T-helper 22 cell (primary cell): ENCODE data around the gene MED22.

Experiments used
- DNase-seq: peaks from one replicate; pipeline ENCODE4 v3.0.0-alpha.2; 2020; ENCODE audit warnings: low read depth

The MED22 gene

DNA sequence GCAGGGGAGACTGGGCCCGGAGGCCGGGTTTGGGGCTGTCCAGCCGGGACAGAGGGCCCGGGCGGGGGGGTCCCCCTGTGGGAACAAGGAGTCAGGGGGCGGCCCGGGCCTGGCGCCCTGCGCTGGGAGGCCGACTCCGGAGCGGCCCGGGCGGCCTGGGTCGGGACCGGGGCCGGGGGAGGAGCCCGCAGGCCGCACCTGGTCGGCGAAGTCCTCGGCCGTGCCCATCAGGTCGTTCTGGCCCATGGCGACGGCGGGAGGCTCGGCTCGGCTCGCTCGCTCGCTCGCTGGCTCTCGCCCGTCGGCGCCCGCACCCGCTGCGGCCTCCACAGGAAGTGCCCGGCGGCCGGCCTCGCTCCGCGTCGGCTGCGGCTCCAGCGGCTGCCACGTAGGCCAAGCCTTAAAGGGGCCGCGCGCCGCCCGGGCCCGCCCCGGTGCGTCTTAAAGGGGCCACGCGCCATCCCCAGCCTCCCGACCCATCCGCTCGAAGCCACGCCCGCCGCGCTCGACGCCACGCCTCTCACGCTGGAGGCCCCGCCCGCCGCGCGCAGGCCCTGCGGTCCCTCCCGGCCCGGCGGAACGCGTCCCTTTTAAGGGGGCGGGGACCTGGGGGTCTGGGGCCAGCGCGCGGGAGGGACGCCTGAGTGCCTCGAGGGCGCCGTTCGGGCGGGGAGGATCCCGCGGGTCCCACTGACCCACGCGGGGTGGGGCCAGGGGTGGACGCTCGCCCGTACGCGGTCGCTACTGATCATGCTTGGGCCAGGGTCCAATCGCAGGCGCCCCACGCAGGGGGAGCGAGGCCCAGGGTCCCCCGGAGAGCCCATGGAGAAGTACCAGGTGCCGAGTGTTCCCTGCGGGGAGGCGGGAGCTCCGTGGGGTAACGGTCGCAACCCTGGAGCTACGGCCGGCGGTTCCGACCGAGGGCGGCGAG is 28.1 kb upstream of the MED22 start, which contains the start of the genes STKLD1 and SURF4:
Gene STKLD1 (plus strand): TSS at position 643 of the 931 bp plus-strand sequence. CDS start 108 bp downstream, at position 751.
Gene SURF4 (minus strand): TSS at position 337 of the 931 bp plus-strand sequence. CDS start 91 bp downstream, at position 246.
- peak; percentile 85 for DNase-seq

DNA sequence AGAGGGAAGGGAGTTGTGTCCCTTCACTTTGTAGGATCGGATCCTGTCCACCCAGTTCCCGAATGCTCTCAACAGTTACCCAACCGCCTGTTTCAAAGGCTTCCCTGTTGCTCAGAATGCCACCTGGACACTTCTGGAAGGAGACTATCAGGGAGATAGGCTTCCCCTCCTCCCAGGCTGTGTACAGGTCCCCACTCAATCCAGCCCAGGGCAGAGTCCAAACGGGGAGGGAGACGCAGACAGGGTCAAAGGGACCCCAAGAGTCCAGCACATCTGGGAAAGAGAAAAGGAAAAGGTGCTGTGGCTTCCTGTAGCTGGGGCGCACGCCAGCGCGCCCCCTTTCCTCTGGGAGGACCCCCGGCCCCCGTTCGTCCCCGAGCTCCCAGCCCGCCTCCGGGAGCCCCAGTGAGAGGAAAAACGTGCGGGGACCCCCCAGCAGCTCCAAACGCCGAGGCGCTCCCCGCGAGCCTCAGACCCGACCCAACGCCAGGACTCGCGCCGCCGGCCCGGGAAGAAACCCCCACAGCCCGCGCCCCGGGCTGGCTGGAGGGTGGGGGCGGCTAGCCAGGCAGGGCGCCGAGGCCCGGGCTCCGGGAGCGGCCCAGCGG is 27.3 kb upstream of the MED22 start:
- no peak for DNase-seq

- no peak for DNase-seq
Measured at GRCh38 chr9:133374612-133375115, 26.7 kb upstream of the MED22 start.

DNA sequence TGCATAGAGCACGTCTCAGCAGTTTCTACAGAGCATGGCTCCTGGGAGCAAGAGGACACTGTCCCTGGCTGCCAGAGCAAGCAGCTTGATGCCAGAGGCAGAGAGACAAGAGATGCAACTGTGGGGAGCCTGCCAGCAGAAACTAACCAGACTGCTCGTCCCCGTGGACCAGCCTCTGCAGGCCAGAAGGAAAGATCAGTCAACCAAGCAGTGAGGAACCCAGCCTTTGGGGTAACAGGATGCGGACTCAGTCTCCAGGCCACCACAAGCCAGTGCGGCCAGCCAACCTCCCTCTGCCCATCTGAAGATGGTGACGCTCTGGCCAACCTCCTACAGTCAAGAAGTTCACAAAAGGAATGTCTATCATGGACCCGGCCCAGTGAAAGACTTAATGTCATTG is 24.2 kb upstream of the MED22 start:
- DNase-seq, result no peak

GRCh38 chr9:133371261-133371711 is 23.4 kb upstream of the MED22 start:
- DNase-seq, result peak; percentile 69

- DNase-seq, result peak; percentile 61
Measured at GRCh38 chr9:133370685-133371084, 22.8 kb upstream of the MED22 start.

DNA sequence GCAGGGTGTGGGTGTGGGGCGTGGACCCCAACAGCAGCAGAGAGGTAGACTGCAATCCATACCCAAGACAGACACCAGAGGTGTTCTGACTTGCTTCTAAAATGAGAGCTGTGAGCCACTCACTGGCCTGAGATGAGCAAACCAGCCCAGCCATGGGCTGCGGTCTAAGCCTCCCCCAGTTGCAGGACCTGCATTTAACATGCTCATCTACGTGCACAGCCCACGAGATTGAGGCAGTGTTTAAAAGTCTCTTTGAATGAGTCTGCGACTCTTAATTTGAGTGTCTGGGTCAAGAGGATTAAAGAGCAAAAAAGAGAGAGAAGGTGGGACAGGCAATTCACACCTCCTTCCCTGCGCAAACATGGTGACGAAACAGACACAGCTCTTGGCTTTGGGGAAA is 22.0 kb upstream of the MED22 start:
- DNase-seq, result no peak

DNA sequence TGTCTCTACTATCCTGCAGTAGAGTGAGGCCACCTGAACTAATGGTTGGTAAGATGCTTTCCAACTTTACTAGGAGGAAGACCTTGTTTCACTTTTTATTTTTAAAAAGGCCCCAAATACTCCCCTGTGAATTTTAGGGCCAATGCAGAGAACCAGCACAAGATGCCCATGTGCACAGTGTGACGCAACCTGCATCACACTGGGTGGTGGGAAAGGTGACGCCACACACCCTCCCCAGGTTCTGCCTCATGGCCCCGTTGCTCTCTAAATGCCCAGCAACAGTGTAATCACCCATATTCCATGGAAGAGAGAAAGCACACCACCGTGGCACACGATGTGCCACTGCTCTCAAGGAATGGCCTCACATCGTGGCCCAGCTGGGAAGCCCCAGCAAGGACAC is 21.5 kb upstream of the MED22 start:
- no peak for DNase-seq

DNA sequence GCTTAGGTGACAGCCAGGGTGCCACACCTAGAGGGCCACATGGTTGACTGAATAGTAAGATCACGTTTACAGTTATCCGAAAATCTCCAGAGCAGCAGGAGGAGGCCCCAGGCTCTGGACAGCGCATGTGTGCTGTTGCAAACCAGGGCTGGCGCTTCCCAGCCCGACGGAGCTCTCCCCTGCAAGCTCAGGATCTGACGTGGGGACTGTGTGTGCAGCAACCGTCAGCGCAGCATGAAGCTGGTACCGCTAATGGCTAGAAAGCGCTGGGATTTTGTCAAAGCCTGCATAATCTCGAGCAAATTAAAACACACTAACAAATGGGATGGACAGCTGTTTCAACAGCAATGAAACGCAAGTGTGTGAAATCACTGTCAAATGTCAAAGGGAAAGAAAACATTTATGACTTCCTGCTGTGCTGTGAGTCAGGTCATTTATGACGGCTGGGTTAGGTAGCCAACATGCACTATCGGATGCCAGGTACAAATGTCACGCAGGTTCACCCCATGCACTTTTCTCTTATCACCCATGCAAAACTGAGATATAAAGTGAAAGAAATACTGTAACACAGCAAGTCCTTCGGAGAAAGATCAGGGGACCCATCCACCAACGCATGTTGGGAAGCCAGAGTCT is 20.4 kb upstream of the MED22 start:
- no peak for DNase-seq

GRCh38 chr9:133367778-133368177 is 19.8 kb upstream of the MED22 start:
- DNase-seq, result no peak

GRCh38 chr9:133367221-133367620 is 19.3 kb upstream of the MED22 start:
- no peak for DNase-seq

- DNase-seq, result no peak
Measured at GRCh38 chr9:133366435-133366834, 18.5 kb upstream of the MED22 start.

DNA sequence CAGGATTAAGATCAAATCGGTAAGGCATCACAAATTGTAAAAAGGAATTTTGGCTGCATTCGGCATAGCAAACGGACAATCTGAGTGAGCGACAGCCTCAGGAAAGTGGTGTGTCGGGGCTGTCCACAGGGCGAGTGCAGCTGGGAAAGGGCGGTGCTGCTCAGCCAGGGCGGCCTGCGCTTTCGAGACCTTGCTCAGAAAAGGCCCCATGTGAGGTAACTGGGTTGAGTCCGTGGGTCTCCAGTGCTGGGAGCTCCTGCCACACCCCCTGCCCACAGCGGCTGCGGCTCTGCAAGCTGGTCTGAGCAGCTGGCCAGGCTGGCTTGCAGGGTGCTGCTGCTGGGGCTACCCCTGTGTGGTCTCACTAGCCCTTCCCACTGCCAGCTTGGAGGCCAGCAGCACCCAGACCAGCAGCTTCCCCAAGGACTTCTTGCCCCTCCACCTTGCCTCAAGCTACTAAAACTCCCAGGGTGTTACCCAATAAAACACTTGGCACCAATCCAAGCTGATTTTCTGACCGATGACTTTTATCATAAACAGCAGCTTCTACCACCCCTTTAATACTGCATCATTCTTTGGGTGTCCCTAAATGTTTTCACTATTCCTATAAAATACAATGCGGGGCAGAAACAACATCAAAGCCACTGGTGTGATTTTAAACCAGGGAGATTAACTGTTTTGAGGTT is 14.6 kb upstream of the MED22 start:
- no peak for DNase-seq

- no peak for DNase-seq
Measured at GRCh38 chr9:133361507-133362092, 13.7 kb upstream of the MED22 start.

DNA sequence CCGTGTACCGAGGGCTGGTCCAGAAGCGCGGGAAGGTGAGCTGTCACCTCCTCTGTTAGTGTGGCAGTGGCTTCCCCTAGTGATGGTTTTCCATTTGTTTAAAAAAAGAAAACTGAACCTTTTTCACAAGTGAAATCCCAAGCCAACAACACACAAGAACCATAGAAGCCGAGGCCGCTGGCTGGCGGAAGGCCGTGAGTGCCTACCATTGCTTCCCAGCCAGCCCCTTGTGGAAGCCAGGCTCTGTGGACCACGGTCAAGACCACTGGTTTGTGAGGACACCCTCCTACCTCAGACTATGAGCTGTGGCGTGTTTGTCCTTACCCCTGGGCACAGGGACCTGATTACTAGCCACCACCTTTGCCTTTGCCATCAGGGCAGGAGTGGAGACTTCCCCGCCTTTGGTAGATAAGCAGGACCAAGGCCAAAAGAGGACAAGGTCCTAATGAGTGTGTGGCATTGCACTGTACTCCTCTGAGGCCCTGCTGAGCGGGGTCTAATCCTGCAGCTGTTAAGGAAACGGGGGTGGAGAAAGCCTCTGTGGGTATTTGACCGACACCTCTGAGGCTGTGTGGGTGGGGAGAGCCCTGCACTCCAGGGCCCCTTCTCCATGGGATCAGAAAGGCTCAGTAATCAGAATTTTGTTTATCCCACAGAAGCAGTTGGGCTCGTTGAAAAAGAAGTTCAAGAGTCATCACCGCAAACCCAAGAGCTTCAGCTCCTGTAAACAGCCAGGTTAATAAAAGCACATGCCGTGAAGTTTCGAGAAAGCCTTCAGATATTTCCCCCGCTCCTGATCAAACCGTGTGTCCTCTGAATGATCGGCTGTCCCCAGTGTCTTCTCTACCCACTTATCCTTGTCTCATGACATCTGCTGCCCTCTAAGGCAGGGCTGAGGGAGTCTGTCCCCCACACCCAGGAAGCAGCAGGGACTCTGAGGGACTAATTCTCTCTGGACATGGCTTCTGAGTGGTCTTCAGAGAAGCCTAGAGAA is 12.8 kb upstream of the MED22 start:
- DNase-seq, result no peak

DNA sequence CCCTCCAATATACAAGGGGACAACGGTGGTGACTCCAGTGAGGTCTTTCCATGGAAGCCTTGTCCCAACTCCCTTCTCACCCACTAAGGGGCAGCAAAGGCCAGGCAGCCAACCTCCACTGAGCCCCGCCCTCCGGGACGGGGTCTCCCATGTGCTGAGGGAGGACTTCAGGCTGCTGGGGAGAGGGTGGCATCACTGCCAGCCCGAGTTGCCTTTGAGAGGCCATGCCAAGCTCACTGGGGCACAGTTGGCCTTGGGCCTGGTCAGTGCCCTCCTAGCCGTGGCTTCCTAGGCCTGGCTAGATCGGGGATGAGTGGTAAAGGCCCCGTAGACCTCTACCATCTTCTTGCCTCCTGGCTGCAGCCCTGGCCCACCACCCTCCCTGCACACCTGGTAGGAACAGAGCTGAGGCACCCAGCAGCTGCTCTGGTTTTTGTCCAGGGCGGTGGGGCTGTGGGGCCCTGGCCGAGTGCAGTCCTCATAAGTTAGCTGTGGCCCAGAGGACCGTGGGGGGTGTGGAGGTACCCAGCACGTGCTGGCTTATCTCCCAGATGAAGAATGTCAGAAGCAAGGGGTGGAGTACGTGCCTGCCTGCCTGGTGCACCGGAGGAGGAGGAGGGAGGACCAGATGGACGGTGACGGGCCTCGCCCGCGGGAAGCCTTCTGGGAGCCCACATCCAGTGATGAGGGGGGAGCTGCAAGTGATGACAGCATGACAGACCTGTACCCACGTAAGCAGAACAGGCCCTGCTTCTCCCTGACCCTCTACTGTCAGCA is 11.7 kb upstream of the MED22 start:
- DNase-seq, result no peak

- DNase-seq, result no peak
Measured at GRCh38 chr9:133357656-133358055, 9.7 kb upstream of the MED22 start.

DNA sequence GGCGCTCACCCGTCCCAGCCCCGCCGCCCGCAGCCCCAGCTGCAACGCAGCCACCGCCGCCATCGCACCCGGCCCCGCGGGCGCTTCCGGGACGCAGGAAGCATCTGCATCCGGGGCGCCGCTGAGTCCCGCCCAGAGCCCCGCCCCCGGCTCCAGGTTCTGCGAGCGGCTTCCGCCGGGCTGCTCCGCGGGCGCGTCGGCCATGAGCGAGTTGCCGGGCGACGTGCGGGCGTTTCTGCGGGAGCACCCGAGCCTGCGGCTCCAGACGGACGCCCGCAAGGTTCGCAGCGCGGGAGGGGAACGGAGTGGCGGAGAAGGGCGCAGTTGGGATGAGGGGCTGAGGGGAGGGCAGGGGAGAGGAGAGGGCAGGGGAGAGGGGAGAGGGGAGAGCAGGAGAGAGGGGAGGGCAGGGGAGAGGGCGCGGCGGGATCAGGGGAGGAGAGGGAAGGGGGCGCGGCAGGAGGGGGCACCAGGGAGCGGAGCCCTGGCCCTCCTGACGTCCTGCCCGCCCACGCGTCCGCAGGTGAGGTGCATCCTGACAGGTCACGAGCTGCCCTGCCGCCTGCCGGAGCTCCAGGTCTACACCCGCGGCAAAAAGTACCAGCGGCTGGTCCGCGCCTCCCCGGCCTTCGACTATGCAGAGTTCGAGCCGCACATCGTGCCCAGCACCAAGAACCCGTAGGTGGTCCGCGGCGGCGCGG is 8.6 kb upstream of the MED22 start, which contains the start of the genes SURF1 and SURF2:
Gene SURF1 (minus strand): TSS at position 97 of the 701 bp plus-strand sequence. CDS start 34 bp downstream, at position 63.
Gene SURF2 (plus strand): TSS at position 160 of the 701 bp plus-strand sequence. CDS start 43 bp downstream, at position 203.
- DNase-seq, result peak; percentile 82
